GM23248 (cell line): ENCODE measurements around the gene SCD5.

Source experiments
- EZH2 ChIP-seq: fragments of 200-600 bp; sonication (generic); IDR thresholded peaks from 2 replicates; pipeline ENCODE4 v1.6.1; 2018; ENCODE audit warnings: antibody characterized with exemption, mild to moderate bottlenecking; ENCODE audit not compliant: insufficient read depth, poor library complexity, severe bottlenecking
- EZH2phosphoT487 ChIP-seq: fragments of 200-600 bp; sonication (generic); IDR thresholded peaks from 2 replicates; pipeline ENCODE4 v1.6.1; 2018; ENCODE audit warnings: antibody characterized with exemption, moderate library complexity, mild to moderate bottlenecking, low read depth; ENCODE audit not compliant: insufficient read depth

GRCh38 chr4:82620126-82620735 lies 178.4 kb downstream of the SCD5 start:
- TF ChIP-seq EZH2 (no peak), EZH2phosphoT487 (no peak)
